ENCODE results near the gene TNP2. TPM values are rescaled to one million over a fixed set of nuclear protein-coding genes. Genes with fewer than 3 reads are reported as not detected.

TNP2 gene
- total and polyA plus RNA-seq, 2 of the 4 experiments (the other 2 are of a cell fraction): not detected

- Histone ChIP-seq H3K18ac (ENCODE audit: low read depth, low read length) (no peak overlapping the region), H2BK120ac (ENCODE audit: low read depth, low read length) (0 out of 2 replicates have a peak overlapping the region, but pooled peaks have one; percentile 16), H2AFZ (replicated peaks; ENCODE audit: low read length, poor library complexity) (no peak overlapping the region), H3K4me2 (ENCODE audit: low read depth, low read length) (no peak overlapping the region), H2BK15ac (ENCODE audit: low read depth, low read length) (no peak overlapping the region), H3K36me3 (ENCODE audit: control insufficient read depth, insufficient read depth, low read length) (no peaks in the 10 kb centered on the region), H3K9me3 (ENCODE audit: control insufficient read depth, insufficient read depth, low read length) (no peaks in the 10 kb centered on the region), H2BK5ac (ENCODE audit: low read depth, low read length, poor library complexity, severe bottlenecking) (no peak overlapping the region), H3K9ac (ENCODE audit: low read depth, low read length) (no peak overlapping the region), H4K91ac (ENCODE audit: insufficient read depth, low read depth, low read length) (no peak overlapping the region), H2AK5ac (ENCODE audit: low read depth, low read length) (peak overlapping the region; percentile 64), H3K27me3 (ENCODE audit: control insufficient read depth, insufficient read depth, low read length) (no peaks in the 10 kb centered on the region), H3K23ac (ENCODE audit: low read depth, low read length) (no peak overlapping the region), H4K5ac (ENCODE audit: low read depth, low read length) (no peak overlapping the region), H3K9me1 (ENCODE audit: insufficient read depth, low read length) (no peaks in the 10 kb centered on the region; the same call in 1 of the 2 replicates), H3K4ac (ENCODE audit: low read depth, low read length) (0 out of 2 replicates have a peak overlapping the region, but pooled peaks have one; percentile 19), H3K27ac (ENCODE audit: insufficient read depth, low read length) (no peak overlapping the region), H2AK9ac (replicated peaks; ENCODE audit: low read depth, low read length, poor library complexity) (no peak overlapping the region), H4K8ac (ENCODE audit: low read depth in 2 of 2, low read length in 2 of 2) (peak overlapping the region in 1 of 2 experiments; percentile 21; a peak in 1 of 4 replicates), H3K14ac (replicated peaks; ENCODE audit: low read depth, low read length) (0 out of 2 replicates have a peak overlapping the region, but pooled peaks have one; percentile 2), H3K4me3 (ENCODE audit: insufficient read depth, low read depth, low read length) (no peak overlapping the region), H3K4me1 (ENCODE audit: control insufficient read depth, insufficient read depth, low read length) (peaks cover 2% of the 10 kb centered on the region; the same call in 1 of the 2 replicates), H2BK20ac (ENCODE audit: low read depth, low read length) (no peak overlapping the region), H3K56ac (ENCODE audit: extremely low read depth, insufficient read depth, low read length) (no peak overlapping the region), H3K79me1 (ENCODE audit: low read depth in 1 of 2, low read length in 2 of 2) (no peaks in the 10 kb centered on the region), H4K20me1 (ENCODE audit: insufficient read depth, low read length) (no peaks in the 10 kb centered on the region)
- WGBS, 2 experiments (ENCODE audit: extremely low coverage in 2 of 2, insufficient read length in 1 of 2): 95% methylated on average over 3 of the region's 13 CpGs; no CpG with 5 or more reads in 1 of the 2 experiments
- TF ChIP-seq BHLHE40 (IDR thresholded peaks at IDR 0.05; ENCODE audit: low read depth, low read length): no peak
- TF ChIP-seq FOS (IDR thresholded peaks at IDR 0.05; ENCODE audit: low read depth, low read length): no peak
- no peak for TF ChIP-seq CHD1 (IDR thresholded peaks at IDR 0.05; ENCODE audit: low read depth, low read length)
- dilution Hi-C loops (cut with HindIII; ENCODE audit: low sequenced_read_pairs, unreplicated experiment) (no loop called here), intact Hi-C loops (cut with micrococcal nuclease) (no loop called here), in situ Hi-C loops (cut with MboI; ENCODE audit: low sequenced_read_pairs) (no loop called here)
- ChIA-PET CTCF (interaction anchor here (0.7 kb wide), 1 partner anchor 14 kb away, joined by 3 read pairs; no protein-coding TSS in a partner anchor), POLR2A (ENCODE audit: unreplicated experiment) (no interaction called here)
- BruUV-seq (replicated peaks): no TSS peak
- DNase-seq (peak; percentile 24), ATAC-seq (ENCODE audit: low read depth) (peak; percentile 24; the same call in 1 of the 2 replicates)
Observed at GRCh38 chr16:11234884-11235702, 34.0 kb downstream of the TNP2 start.
